NB4 (cell line): ENCODE results near the gene C18orf32.

Source experiments
- POLR2A ChIP-seq: IDR thresholded peaks from 2 replicates; pipeline ENCODE4 v1.6.1; 2011; ENCODE audit warnings: mild to moderate bottlenecking; ENCODE audit not compliant: insufficient read length; ENCODE audit errors: extremely low read depth
- TF ChIP-seq, protein P1 (sequence below): IDR thresholded peaks from one replicate; pipeline ENCODE4 v1.5.1; 2012; ENCODE audit warnings: low read depth, low read length

DNA sequence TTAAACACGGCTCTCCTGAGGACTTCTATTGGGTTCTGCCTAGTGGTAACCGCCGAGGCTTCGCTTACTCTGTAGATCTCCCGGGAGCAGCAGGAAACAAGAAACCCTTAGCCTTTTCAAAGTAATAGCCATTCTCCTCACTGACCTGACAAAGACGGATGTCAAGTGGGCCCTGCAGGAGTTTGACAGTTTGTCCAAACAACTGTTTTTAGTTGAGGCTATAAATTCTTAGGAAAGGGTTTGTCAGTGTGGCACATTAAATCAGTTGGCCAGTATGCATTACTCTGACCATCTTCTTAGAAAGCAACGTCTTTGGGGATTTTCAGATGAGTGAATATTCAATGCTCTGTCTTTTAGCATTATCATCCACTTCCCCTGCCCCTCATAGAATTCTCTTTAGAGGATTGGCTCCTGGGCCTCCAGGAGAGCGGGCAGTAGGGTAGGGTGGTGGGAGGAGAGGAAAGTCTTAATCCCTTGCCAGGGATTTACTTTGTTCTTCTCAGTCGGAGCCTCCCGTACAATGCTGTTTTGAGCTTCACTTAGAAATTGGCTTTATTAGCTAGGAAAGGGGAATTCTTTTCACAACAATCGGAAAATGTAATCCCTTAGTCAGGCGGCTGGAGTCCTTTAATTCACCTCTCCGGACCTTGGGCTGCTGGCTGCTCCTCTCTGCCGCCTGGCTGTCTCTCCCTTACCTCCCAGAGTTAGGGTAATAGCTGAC, 13.3 kb upstream of the C18orf32 start:
- TF ChIP-seq, protein P1, sequence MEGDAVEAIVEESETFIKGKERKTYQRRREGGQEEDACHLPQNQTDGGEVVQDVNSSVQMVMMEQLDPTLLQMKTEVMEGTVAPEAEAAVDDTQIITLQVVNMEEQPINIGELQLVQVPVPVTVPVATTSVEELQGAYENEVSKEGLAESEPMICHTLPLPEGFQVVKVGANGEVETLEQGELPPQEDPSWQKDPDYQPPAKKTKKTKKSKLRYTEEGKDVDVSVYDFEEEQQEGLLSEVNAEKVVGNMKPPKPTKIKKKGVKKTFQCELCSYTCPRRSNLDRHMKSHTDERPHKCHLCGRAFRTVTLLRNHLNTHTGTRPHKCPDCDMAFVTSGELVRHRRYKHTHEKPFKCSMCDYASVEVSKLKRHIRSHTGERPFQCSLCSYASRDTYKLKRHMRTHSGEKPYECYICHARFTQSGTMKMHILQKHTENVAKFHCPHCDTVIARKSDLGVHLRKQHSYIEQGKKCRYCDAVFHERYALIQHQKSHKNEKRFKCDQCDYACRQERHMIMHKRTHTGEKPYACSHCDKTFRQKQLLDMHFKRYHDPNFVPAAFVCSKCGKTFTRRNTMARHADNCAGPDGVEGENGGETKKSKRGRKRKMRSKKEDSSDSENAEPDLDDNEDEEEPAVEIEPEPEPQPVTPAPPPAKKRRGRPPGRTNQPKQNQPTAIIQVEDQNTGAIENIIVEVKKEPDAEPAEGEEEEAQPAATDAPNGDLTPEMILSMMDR: no peak
- no peak for TF ChIP-seq POLR2A
